DOHH2 (cell line): ENCODE results near the gene C1GALT1.

Source experiments
- H3F3A ChIP-seq: fragments of 200-600 bp; sonication (generic), shearing (Covaris generic); 2 replicates; pipeline ENCODE4 v1.6.0; 2016; ENCODE audit warnings: antibody characterized with exemption, mild to moderate bottlenecking; ENCODE audit not compliant: control insufficient read depth, insufficient read depth
- H3K27ac ChIP-seq: fragments of 200-600 bp; sonication (generic); 2 replicates; pipeline ENCODE4 v1.5.1; 2014; ENCODE audit warnings: low read depth, mild to moderate bottlenecking, low read length, moderate library complexity
- H3K27me3 ChIP-seq: fragments of 200-600 bp; sonication (generic); 2 replicates; pipeline ENCODE4 v1.6.1; 2014; ENCODE audit warnings: mild to moderate bottlenecking, low read length, mixed read lengths; ENCODE audit not compliant: control insufficient read depth
- H3K36me3 ChIP-seq: fragments of 200-600 bp; sonication (generic); 2 replicates; pipeline ENCODE4 v1.6.1; 2014; ENCODE audit warnings: mild to moderate bottlenecking, low read length, moderate library complexity, mixed read lengths; ENCODE audit not compliant: control insufficient read depth
- H3K4me1 ChIP-seq: fragments of 200-600 bp; sonication (generic); 2 replicates; pipeline ENCODE4 v1.6.1; 2014; ENCODE audit warnings: mild to moderate bottlenecking, low read length, mixed read lengths; ENCODE audit not compliant: control insufficient read depth
- H3K4me2 ChIP-seq: fragments of 200-600 bp; sonication (generic); 2 replicates; pipeline ENCODE4 v1.6.0; 2014; ENCODE audit warnings: mild to moderate bottlenecking, low read length, moderate library complexity
- H3K4me3 ChIP-seq: fragments of 200-600 bp; sonication (generic); 2 replicates; pipeline ENCODE4 v1.5.1; 2014; ENCODE audit warnings: mild to moderate bottlenecking, low read length, mixed read lengths
- H3K79me2 ChIP-seq: fragments of 200-600 bp; sonication (generic); 2 replicates; pipeline ENCODE4 v1.6.1; 2014; ENCODE audit warnings: mild to moderate bottlenecking, low read length, mixed read lengths; ENCODE audit not compliant: control insufficient read depth
- H3K9me2 ChIP-seq: fragments of 200-600 bp; sonication (generic); replicated peaks from 2 replicates; pipeline ENCODE4 v1.6.1; 2014; ENCODE audit warnings: mild to moderate bottlenecking, low read length, mixed read lengths; ENCODE audit not compliant: control insufficient read depth
- H3K9me3 ChIP-seq: fragments of 200-600 bp; sonication (generic); 2 replicates; pipeline ENCODE4 v1.6.1; 2014; ENCODE audit warnings: antibody characterized with exemption, low read length, mixed read lengths; ENCODE audit not compliant: control insufficient read depth, insufficient read depth
- H4K20me1 ChIP-seq: fragments of 200-600 bp; sonication (generic); 2 replicates; pipeline ENCODE4 v1.6.0; 2014; ENCODE audit warnings: low read depth, mild to moderate bottlenecking, antibody characterized with exemption, low read length, moderate library complexity; ENCODE audit not compliant: control insufficient read depth, insufficient read depth
- EZH2phosphoT487 ChIP-seq: fragments of 200-600 bp; sonication (generic); IDR thresholded peaks from 2 replicates; pipeline ENCODE4 v1.6.1; 2017; ENCODE audit warnings: borderline replicate concordance, mild to moderate bottlenecking, antibody characterized with exemption, low read length, moderate library complexity, mixed read lengths
- TF ChIP-seq, protein P1 (sequence below): fragments of 200-600 bp; sonication (generic); IDR thresholded peaks from one replicate; pipeline ENCODE4 v1.5.1; 2014; ENCODE audit warnings: antibody characterized with exemption, mild to moderate bottlenecking, low read depth, low read length; ENCODE audit not compliant: poor library complexity, severe bottlenecking

Gene C1GALT1

DNA sequence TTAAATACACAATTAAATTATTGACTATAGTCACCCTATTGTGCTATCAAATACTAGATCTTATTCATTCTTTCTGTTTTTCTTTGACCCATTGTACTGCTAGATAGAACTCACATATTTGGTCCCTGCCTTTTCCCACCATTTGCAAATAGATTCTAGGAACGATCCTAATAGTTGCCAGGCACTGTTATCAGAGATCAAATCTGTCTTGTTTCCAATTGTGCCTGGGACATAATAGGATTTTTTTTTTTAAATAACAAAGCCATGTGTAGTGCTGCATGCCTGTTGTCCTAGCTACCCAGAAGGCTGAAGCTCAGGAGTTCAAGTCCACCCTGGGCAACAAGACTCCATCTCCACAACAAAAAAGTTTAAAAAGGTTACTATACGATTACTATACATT is 72.0 kb downstream of the C1GALT1 start:
- Histone ChIP-seq H3K79me2 (0 out of 2 replicates have a peak, but pooled peaks cover 2% of the 10 kb centered on the region), H3K4me3 (no peak overlapping the region), H3K4me2 (no peak overlapping the region), H3K4me1 (peaks cover 45% of the 10 kb centered on the region), H3K9me3 (no peaks in the 10 kb centered on the region), H3K27ac (no peak overlapping the region), H4K20me1 (no peaks in the 10 kb centered on the region), H3F3A (peaks cover 18% of the 10 kb centered on the region), H3K9me2 (no peaks in the 10 kb centered on the region), H3K36me3 (peaks cover 11% of the 10 kb centered on the region; the same call in 1 of the 2 replicates), H3K27me3 (no peaks in the 10 kb centered on the region)
- TF ChIP-seq, protein P1, sequence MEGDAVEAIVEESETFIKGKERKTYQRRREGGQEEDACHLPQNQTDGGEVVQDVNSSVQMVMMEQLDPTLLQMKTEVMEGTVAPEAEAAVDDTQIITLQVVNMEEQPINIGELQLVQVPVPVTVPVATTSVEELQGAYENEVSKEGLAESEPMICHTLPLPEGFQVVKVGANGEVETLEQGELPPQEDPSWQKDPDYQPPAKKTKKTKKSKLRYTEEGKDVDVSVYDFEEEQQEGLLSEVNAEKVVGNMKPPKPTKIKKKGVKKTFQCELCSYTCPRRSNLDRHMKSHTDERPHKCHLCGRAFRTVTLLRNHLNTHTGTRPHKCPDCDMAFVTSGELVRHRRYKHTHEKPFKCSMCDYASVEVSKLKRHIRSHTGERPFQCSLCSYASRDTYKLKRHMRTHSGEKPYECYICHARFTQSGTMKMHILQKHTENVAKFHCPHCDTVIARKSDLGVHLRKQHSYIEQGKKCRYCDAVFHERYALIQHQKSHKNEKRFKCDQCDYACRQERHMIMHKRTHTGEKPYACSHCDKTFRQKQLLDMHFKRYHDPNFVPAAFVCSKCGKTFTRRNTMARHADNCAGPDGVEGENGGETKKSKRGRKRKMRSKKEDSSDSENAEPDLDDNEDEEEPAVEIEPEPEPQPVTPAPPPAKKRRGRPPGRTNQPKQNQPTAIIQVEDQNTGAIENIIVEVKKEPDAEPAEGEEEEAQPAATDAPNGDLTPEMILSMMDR, result no peak

DNA sequence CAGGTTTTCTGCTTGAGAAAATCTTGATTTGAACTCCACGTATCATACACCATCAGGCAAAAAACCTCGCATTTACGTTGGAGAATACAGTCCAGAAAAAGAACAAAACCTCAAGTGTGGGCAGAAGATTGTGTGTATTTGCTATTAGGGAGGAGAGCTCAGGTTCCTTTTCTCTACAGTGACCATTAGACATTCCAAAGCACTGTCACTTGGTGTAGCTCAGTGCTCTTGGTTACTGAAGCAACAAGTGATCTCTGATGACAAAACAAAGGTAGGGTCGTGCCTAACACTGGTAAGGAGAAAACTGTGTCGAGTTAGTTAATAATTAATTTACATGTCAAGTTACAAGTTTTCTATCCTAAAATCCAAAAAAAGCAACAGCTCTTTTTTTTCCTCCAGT is 72.6 kb downstream of the C1GALT1 start:
- Histone ChIP-seq H3K27ac (no peak overlapping the region), H3K4me1 (peaks cover 48% of the 10 kb centered on the region), H3K4me3 (no peak overlapping the region)

DNA sequence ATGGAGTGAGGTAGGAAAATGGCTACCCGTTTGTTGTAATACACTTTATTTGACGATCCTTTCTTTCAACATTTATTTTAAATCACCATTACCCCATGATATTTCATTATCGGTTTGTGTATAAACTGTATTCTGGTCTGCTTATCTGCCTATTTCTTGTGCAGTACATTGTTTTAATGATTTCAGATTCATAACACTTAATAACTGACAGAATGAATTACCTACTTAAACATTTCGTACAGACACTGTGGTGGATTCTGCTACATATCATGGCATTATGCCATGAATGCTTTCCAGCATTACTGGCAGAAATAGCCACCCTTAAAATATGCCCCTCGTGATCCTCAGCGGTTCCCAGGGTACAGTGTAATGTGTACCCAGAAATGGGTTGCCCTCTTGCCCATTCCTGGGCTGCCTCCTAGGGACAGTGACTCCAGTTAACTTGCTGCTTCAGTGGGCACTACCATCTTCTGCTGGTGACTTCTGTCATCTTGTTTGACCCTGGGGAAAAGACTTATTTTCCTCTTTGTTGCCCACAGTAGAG is 74.5 kb downstream of the C1GALT1 start:
- Histone ChIP-seq H3K4me1 (peaks cover 37% of the 10 kb centered on the region), H3K27ac (no peak overlapping the region), H3K9me3 (peaks cover 5% of the 10 kb centered on the region; the same call in 1 of the 2 replicates), H3K27me3 (no peaks in the 10 kb centered on the region), H3K4me3 (no peak overlapping the region), H3K79me2 (0 out of 2 replicates have a peak, but pooled peaks cover 2% of the 10 kb centered on the region), H3K9me2 (no peaks in the 10 kb centered on the region), H3K36me3 (peaks cover 11% of the 10 kb centered on the region; the same call in 1 of the 2 replicates), H3F3A (peaks cover 16% of the 10 kb centered on the region), H3K4me2 (no peak overlapping the region), H4K20me1 (no peaks in the 10 kb centered on the region)
- TF ChIP-seq, protein P1, result no peak
- no peak for TF ChIP-seq EZH2phosphoT487

More for the DNA sequence above, 72.6 kb downstream of the C1GALT1 start:
- TF ChIP-seq, protein P1, result no peak
- no peak for TF ChIP-seq EZH2phosphoT487
- 0 out of 2 replicates have a peak, but pooled peaks cover 2% of the 10 kb centered on the region for H3K79me2 ChIP-seq
- no peak overlapping the region for H3K4me2 ChIP-seq
- H3K9me3 ChIP-seq, result peaks cover 4% of the 10 kb centered on the region; the same call in 1 of the 2 replicates
- H3F3A ChIP-seq, result peaks cover 18% of the 10 kb centered on the region
- H3K9me2 ChIP-seq, result no peaks in the 10 kb centered on the region
- peaks cover 11% of the 10 kb centered on the region; the same call in 1 of the 2 replicates for H3K36me3 ChIP-seq
- no peaks in the 10 kb centered on the region for H4K20me1 ChIP-seq
- H3K27me3 ChIP-seq, result no peaks in the 10 kb centered on the region
